Gastrocnemius medialis (tissue), 4 donors: Measurements from ENCODE around the gene ZBTB16.

ENCODE experiments used
- POLR2A ChIP-seq, 2 donors: fragments of 450-650 bp; IDR thresholded peaks; one replicate each; pipeline ENCODE4 v1.6.1; 2017; ENCODE audit warnings: antibody characterized with exemption in 2 of 2, mild to moderate bottlenecking in 2 of 2, moderate library complexity in 2 of 2
- TF ChIP-seq, protein P1 (sequence below), 5 experiments: fragments of 450-650 bp in 3 of 5; fragments of 200-600 bp in 2 of 5; sonication (generic) in 2 of 5; IDR thresholded peaks in 4 of 5; conservative IDR thresholded peaks in 1 of 5; 1 replicate in 4 of 5; 2 replicates in 1 of 5; pipeline ENCODE4 v1.5.1; 2016 to 2019; ENCODE audit warnings: antibody characterized with exemption in 5 of 5, mild to moderate bottlenecking in 3 of 5, moderate library complexity in 3 of 5

DNA sequence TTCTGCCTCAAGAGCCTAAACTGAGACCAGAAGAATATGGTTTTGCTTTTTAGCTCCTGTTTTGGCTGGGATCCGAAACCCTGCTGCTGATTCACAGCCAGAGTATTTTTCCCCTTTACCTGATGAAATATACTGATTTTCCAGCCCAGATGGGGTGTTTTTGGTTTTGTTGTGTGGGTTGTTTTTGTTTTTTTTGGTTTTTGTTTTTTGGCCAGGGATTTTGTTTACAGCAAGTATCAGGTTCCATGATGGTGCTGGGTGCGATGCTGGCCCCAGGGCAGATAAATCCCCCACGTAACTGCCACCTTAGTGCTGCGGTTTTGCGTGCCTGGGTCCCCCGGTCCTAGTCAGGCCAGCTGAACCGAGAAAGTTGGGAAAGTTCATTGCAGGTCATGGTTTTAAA is 103.7 kb downstream of the ZBTB16 start:
- TF ChIP-seq POLR2A (IDR thresholded peaks at IDR 0.05): no peak
- TF ChIP-seq, protein P1, sequence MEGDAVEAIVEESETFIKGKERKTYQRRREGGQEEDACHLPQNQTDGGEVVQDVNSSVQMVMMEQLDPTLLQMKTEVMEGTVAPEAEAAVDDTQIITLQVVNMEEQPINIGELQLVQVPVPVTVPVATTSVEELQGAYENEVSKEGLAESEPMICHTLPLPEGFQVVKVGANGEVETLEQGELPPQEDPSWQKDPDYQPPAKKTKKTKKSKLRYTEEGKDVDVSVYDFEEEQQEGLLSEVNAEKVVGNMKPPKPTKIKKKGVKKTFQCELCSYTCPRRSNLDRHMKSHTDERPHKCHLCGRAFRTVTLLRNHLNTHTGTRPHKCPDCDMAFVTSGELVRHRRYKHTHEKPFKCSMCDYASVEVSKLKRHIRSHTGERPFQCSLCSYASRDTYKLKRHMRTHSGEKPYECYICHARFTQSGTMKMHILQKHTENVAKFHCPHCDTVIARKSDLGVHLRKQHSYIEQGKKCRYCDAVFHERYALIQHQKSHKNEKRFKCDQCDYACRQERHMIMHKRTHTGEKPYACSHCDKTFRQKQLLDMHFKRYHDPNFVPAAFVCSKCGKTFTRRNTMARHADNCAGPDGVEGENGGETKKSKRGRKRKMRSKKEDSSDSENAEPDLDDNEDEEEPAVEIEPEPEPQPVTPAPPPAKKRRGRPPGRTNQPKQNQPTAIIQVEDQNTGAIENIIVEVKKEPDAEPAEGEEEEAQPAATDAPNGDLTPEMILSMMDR (IDR thresholded peaks at IDR 0.05 in 4 of 5, conservative IDR thresholded peaks at IDR 0.05 in 1 of 5): no peak
